EH (cell line): ENCODE results near the gene AGAP9.
"Not testable (repeated sequence)": the region's sequence is repeated elsewhere in the genome, so short reads cannot be mapped to it uniquely, and the experiment has no call there.

Experiments
- DNase-seq: peaks from one replicate; pipeline ENCODE4 v3.0.0-alpha.2; 2015; ENCODE audit warnings: low read depth

The AGAP9 gene

DNA sequence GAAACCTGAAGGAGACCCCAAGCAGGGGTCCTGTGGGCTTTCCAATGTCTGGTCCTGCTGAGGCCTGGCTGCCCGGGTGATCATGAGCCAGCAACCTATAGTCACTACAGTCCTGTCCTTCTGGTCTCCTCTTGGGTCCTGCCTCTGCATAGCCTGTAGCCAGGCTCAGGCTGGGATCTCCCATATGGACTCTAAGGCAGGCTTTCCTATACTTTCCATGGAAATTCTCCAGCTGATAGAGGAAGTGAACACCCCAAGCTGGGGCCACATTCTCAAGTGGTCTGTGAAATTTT, 66.0 kb downstream of the AGAP9 start:
- no peak for DNase-seq

DNA sequence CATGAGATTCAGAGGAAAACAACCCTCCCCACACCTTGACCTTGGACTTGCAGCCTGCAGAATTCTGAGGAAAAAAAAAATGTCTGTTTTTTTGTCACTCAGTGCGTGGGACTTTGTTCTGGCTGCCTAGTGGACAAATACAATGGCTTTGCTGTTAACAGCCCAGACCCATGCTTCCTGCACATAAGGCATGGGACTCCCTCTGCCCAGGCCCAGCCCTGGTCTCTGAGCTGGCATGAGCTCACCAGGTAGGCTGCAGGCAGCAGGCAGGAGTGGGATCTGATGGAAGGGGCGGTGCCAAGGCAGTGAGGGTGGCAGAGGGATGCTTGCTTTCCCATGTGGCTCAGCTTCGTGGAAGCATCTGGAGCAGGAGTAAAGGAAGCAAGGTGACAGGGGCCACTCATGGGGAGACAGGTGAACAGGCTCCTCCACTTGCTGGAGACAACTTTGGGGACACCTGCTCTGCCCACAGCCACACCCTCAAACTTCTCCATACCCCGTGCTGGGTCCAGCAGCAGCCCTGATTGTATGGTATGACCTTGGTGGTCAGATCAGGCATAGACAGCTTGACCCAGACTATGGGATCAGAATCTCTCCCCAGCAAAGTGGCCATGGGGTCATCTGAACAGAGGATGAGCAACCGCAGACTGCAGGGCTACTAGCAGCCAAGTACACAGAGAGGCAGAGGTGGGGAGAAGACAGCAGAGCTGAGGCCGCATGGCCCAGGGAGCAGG, 66.5 kb downstream of the AGAP9 start:
- no peak for DNase-seq

DNA sequence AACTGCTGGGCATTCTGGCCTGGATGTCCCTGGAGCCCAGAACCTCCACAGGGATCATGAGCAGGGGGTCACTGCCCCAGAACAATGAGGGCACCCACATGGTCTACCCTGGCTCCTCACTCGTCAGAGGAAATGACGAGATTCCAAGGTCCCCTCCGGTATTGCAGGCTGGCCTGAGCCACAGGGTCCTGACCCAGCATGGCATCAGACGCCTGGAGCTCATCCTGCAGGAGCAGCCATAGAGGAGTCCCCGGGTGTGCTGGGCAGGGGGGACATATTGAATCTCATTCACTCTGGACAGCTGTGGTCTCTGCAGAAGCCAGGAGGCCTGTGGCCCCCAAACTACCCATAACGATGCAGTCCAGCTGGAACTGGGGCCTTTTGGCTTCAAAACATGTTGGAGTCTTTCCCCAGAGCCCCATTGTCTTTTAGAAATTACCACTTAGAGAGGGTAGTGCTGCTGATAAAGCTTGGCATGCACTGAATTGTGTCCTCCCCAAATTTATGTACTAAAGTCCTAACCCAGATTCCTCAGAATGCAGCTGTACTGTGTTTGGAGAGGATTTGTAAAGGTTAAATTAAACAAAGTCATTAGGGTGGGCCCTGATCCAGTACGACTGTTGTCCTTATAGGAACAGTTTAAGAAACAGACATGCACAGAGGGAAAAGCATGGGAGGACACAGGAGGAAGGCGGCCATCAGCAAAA, 67.2 kb downstream of the AGAP9 start:
- no peak for DNase-seq

DNA sequence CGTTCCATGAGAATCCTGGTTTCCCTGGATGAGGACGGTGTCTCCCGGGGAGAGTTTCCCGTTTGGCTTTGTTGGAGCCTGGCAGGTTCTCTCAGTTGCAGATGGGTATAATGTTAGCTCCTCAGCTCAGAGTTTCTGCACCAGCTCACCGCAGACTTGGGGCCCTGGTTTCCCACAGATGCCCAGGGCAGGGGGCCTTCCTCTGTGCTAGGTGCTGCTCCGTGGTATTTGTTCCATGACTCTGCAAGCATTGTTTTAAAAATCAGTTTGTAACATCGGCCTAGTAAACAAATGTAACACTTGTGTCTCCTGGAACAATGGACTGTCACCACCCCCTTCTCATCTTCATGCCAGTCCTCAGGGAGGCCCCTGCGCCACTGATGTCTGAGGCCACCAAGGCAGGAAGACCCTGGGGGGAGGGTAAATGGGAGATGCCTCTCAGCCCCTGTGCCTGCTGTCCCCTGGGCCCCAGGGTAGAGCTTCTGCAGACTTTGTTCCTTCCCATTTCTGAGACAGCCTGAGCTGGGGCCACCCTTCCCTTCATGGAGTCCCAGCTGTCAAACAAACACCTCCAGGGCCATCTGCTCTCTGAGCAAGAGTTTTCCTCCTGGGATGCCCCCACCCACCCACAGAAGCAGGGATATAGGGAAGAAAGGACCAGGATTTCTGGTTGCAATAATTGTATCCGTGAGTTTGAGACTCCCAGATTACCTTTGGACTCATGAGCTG, 67.9 kb downstream of the AGAP9 start:
- not testable (repeated sequence) for DNase-seq

DNA sequence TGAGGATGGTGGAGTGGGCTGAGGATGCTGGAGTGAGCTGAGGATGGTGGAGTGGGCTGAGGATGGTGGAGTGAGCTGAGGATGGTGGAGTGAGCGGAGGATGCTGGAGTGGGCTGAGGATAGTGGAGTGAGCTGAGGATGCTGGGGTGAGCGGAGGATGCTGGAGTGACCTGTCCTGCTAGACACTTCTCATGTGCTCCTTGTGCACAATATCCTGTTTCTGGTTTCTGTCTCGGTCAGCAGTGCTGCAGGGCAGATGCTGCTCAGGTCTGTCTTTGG, 68.7 kb downstream of the AGAP9 start:
- DNase-seq = no peak

DNA sequence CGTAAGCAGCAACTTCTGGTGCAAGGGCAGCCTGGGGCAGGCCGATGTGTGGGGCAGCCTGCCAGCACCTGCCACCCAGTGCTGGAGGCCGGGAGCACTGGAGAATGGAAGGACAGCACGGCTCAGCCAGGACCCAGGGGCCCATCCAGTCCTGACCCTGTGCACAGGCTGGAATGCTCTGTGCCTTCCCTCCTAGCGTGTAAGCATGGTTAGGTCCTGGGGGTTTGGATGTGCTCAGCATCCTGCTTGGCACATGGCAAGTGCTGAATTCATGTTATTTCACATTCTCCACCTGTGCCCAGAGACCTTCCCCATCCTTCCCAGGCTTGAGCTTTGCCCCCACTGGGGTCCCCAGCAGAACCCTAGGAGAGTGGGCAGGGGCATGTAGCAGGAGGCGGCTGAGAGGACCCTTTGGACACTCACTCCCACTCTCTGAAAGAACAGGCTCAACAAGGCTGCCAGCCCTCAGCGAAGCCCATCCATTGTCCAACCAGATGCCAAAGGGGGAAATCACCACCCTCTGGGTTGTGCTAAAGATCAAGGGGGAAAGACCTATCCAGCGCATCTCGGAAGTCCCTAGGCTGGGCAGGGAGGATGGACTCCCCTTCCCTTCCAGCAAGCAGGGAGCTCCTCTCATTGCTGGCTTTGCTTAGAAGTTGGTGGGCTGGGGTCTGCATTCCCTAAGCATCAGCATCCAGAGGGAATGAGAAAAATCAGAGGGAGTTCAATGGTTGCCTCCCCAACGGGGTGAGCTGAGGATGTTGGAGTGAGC, 69.2 kb downstream of the AGAP9 start:
- no peak for DNase-seq

DNA sequence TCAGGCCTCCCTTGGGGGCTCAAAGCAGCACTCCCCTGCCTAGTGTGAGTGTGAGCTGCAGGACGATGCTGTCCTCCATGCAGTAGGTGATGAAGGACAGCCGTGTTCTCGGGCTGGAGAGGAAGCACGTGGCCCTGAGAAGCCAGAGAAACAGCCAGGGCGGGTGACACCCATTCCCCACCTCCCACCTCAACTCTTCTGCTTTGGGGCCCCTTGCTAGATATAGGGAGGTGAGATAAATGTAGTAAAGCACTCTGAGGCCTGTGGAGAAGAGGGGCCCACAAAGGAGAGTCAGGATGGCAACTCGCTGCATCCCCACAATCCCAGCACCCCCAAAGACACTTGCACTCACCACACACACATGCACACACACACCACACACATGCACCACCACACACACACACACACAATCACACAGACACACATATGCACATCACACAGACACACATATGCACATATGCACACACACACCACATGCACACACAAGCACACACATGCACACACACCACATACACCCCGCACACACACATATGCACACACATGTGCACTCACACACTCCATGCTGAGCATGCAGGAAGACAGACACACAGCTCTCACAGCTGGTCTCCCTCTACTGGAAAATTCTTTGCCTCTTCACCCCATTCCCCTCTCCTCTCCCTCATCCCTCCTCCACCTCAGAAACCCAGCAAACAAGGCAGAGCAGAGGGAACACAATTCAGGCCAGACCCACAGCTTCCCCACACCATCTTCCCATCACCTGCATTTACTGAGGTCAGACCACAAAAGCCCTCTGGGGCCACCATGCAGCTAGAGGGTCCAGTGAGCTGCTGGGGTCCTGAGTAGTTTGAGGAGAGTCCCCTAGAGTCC, 70.1 kb downstream of the AGAP9 start:
- no peak for DNase-seq

DNA sequence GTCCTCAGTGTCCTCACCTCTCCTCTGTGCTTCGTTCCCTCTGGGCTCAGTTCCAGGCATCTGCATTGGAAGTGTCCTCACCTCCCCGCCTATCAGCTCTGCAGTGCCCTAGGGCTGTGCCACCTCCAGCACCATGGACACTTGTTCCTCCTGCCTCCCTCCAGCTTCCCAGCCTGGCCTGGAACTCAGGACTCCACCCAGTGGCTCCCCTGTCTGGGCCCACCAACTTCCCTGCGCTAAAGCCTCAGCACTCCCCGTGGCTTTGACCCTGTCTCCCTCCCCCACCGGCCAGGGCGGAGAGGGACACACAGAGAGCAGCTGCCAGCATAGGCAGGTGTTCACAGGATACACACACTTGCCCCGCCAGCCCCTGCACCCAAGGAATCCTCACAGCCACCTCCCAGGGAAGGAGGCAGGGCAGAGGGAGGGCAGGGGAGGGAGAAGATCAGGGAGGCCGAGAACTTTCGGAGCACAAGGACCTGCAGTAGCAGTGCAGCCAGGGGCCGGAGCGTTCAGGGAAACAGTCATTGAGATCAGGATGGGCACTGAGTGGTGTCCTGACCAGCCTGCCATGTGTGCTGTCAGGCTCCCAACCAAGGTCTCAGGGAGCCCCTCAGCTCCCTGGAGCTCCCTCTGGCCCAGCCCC, 70.8 kb downstream of the AGAP9 start:
- DNase-seq = no peak

DNA sequence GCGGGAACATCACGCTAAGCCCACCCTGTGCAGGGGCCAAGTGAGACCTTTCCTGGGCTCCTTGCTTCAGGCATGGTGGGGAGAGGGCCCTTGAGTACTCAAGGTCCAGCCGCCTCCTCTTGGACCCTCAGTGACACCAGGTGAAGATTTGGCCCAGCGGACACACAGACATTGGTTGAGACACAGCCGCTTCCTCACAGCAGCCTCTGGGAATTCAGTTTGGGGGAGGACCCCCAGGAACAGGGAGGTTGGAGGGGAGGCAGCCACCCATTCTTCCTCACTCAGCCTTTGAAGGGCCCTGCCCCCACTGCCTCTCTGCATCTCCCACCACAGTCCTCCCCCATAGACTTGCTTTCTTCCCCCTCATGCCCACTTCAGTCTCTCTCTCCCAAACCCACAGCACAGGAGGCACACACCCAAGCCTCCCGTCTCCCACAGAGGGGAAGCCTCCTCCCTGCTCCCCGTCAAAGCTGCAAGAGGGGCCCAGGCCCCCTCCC, 71.4 kb downstream of the AGAP9 start:
- no peak for DNase-seq
